Measurements from ENCODE around the gene KRTAP24-1.

KRTAP24-1 gene

GRCh38 chr21:30282850-30283249 lies at the start of gene KRTAP24-1:
KRTAP24-1 (minus strand) TSS chr21:30282950; CDS start chr21:30282932, 18 bp downstream.
- no peak for TF ChIP-seq CTCF (IDR thresholded peaks at IDR 0.05; ENCODE audit: low read depth, low read length, missing control alignments)
- no peak within 1 kb of the TSS for H3K4me3 ChIP-seq (ENCODE audit: low read depth, low read length)
- no peak for DNase-seq (ENCODE audit: low read depth)
- in situ Hi-C loops (cut with HindIII; ENCODE audit: low sequenced_read_pairs) = no loop called here

- peak; percentile 41 for DNase-seq (ENCODE audit: low read depth)
- in situ Hi-C loops (cut with HindIII; ENCODE audit: low sequenced_read_pairs) = no loop called here
- TF ChIP-seq CTCF (IDR thresholded peaks at IDR 0.05; ENCODE audit: low read depth, low read length, missing control alignments) = no peak
- H3K4me3 ChIP-seq (ENCODE audit: low read depth, low read length) = no peak overlapping the region
Observed at GRCh38 chr21:30329203-30329875, 46.6 kb upstream of the KRTAP24-1 start.

- no peak for DNase-seq (ENCODE audit: low read depth)
- in situ Hi-C loops (cut with HindIII; ENCODE audit: low sequenced_read_pairs) = no loop called here
- TF ChIP-seq CTCF (IDR thresholded peaks at IDR 0.05; ENCODE audit: low read depth, low read length, missing control alignments) = no peak
- no peak overlapping the region for H3K4me3 ChIP-seq (ENCODE audit: low read depth, low read length)
Observed at GRCh38 chr21:30326390-30326789, 43.6 kb upstream of the KRTAP24-1 start.

- in situ Hi-C loops (cut with HindIII; ENCODE audit: low sequenced_read_pairs) = no loop called here
- no peak for DNase-seq (ENCODE audit: low read depth)
- H3K4me3 ChIP-seq (ENCODE audit: low read depth, low read length) = no peak within 1 kb of the TSS
- TF ChIP-seq CTCF (IDR thresholded peaks at IDR 0.05; ENCODE audit: low read depth, low read length, missing control alignments) = no peak
Observed at GRCh38 chr21:30320215-30320614, 37.5 kb upstream of the KRTAP24-1 start, which contains the start of gene KRTAP26-1. KRTAP26-1 (minus strand) TSS chr21:30320315; CDS start chr21:30320035, 280 bp downstream.

GRCh38 chr21:30315701-30316100 lies 33.0 kb upstream of the KRTAP24-1 start:
- TF ChIP-seq CTCF (IDR thresholded peaks at IDR 0.05; ENCODE audit: low read depth, low read length, missing control alignments) = no peak
- no peak overlapping the region for H3K4me3 ChIP-seq (ENCODE audit: low read depth, low read length)
- no peak for DNase-seq (ENCODE audit: low read depth)
- in situ Hi-C loops (cut with HindIII; ENCODE audit: low sequenced_read_pairs) = no loop called here

- in situ Hi-C loops (cut with HindIII; ENCODE audit: low sequenced_read_pairs) = no loop called here
- no peak overlapping the region for H3K4me3 ChIP-seq (ENCODE audit: low read depth, low read length)
- TF ChIP-seq CTCF (IDR thresholded peaks at IDR 0.05; ENCODE audit: low read depth, low read length, missing control alignments) = no peak
- no peak for DNase-seq (ENCODE audit: low read depth)
Observed at GRCh38 chr21:30306884-30307283, 24.1 kb upstream of the KRTAP24-1 start.
